ENCODE measurements around the gene TYROBP. TPM values are rescaled to one million over a fixed set of nuclear protein-coding genes. Genes with fewer than 3 reads are reported as not detected.
"Not testable (repeated sequence)": the region's sequence is repeated elsewhere in the genome, so short reads cannot be mapped to it uniquely, and the experiment has no call there.

The TYROBP gene
- 1.5 TPM for polyA plus RNA-seq (2012; ENCODE audit: insufficient read depth, insufficient read length, low read depth)

GRCh38 chr19:35908010-35908441 lies at the start of gene TYROBP:
TYROBP (minus strand) TSS chr19:35908295; CDS start chr19:35908228, 67 bp downstream.
- Histone ChIP-seq H3K27me3 (no peaks in the 10 kb centered on the region), H3K4me3 (ENCODE audit: low read depth, low read length) (no peak within 1 kb of the TSS), H3K4me1 (peaks cover 4% of the 10 kb centered on the region; the same call in 1 of the 2 replicates), H3K36me3 (no peaks in the 10 kb centered on the region), H3K9me3 (no peaks in the 10 kb centered on the region)
- TF ChIP-seq CTCF (IDR thresholded peaks at IDR 0.05; ENCODE audit: low read depth, low read length): no peak
- DNase-seq: no peak

GRCh38 chr19:35957411-35957810 lies 49.3 kb upstream of the TYROBP start:
- H3K9me3 ChIP-seq; H3K4me3 ChIP-seq (ENCODE audit: low read depth, low read length); H3K4me1 ChIP-seq; DNase-seq; H3K36me3 ChIP-seq: not testable (repeated sequence)
- peaks cover 16% of the 10 kb centered on the region for H3K27me3 ChIP-seq

GRCh38 chr19:35955881-35956634 lies 48.0 kb upstream of the TYROBP start:
- Histone ChIP-seq H3K36me3 (no peaks in the 10 kb centered on the region), H3K4me1 (no peaks in the 10 kb centered on the region), H3K27me3 (peaks cover 16% of the 10 kb centered on the region), H3K4me3 (ENCODE audit: low read depth, low read length) (no peak overlapping the region), H3K9me3 (no peaks in the 10 kb centered on the region)
- DNase-seq: no peak
- TF ChIP-seq CTCF (IDR thresholded peaks at IDR 0.05; ENCODE audit: low read depth, low read length): no peak

- no peak overlapping the region for H3K4me3 ChIP-seq (ENCODE audit: low read depth, low read length)
- TF ChIP-seq CTCF (IDR thresholded peaks at IDR 0.05; ENCODE audit: low read depth, low read length): no peak
- H3K27me3 ChIP-seq: no peaks in the 10 kb centered on the region
- DNase-seq: no peak
- H3K4me1 ChIP-seq: no peaks in the 10 kb centered on the region
- no peaks in the 10 kb centered on the region for H3K9me3 ChIP-seq
- no peaks in the 10 kb centered on the region for H3K36me3 ChIP-seq
Observed at GRCh38 chr19:35949131-35949530, 41.0 kb upstream of the TYROBP start.

- TF ChIP-seq CTCF (IDR thresholded peaks at IDR 0.05; ENCODE audit: low read depth, low read length): no peak
- no peak for DNase-seq
- no peaks in the 10 kb centered on the region for H3K27me3 ChIP-seq
- H3K4me1 ChIP-seq: no peaks in the 10 kb centered on the region
- H3K9me3 ChIP-seq: no peaks in the 10 kb centered on the region
- no peaks in the 10 kb centered on the region for H3K36me3 ChIP-seq
- no peak overlapping the region for H3K4me3 ChIP-seq (ENCODE audit: low read depth, low read length)
Observed at GRCh38 chr19:35946203-35946602, 38.1 kb upstream of the TYROBP start.

GRCh38 chr19:35945121-35945790 lies 37.2 kb upstream of the TYROBP start:
- H3K27me3 ChIP-seq: no peaks in the 10 kb centered on the region
- H3K4me1 ChIP-seq: no peaks in the 10 kb centered on the region
- no peak for DNase-seq
- no peaks in the 10 kb centered on the region for H3K9me3 ChIP-seq
- no peak for TF ChIP-seq CTCF (IDR thresholded peaks at IDR 0.05; ENCODE audit: low read depth, low read length)
- H3K4me3 ChIP-seq (ENCODE audit: low read depth, low read length): no peak overlapping the region
- no peaks in the 10 kb centered on the region; the same call in 1 of the 2 replicates for H3K36me3 ChIP-seq

All from BE2C (cell line).